ENCODE results near the gene FEZ2.

- TF ChIP-seq NRF1 (IDR thresholded peaks at IDR 0.05; ENCODE audit: low read depth, low read length) (no peak), POLR2A (IDR thresholded peaks at IDR 0.05; ENCODE audit: control extremely low read depth in 1 of 2, low read depth in 2 of 2, low read length in 2 of 2) (no peak), JUN (IDR thresholded peaks at IDR 0.05; ENCODE audit: low read depth, low read length) (no peak), JUND (IDR thresholded peaks at IDR 0.05; ENCODE audit: low read length) (no peak), EP300 (IDR thresholded peaks at IDR 0.05; ENCODE audit: borderline replicate concordance in 1 of 2, low read depth in 2 of 2, low read length in 2 of 2) (no peak), CTCF (IDR thresholded peaks at IDR 0.05; ENCODE audit: control extremely low read depth in 1 of 3, insufficient read depth in 1 of 3, low read depth in 1 of 3, low read length in 3 of 3) (no peak)
Measured at GRCh38 chr2:36574560-36574959, 23.4 kb downstream of the FEZ2 start.
